K562 (cell line): ENCODE results near the gene RCL1. TPM values are rescaled to one million over a fixed set of nuclear protein-coding genes. Genes with fewer than 3 reads are reported as not detected.

ENCODE experiments used
- ARNT ChIP-seq, 2 experiments: fragments of 450-650 bp; IDR thresholded peaks; 2 replicates each; pipeline ENCODE4 v1.6.1; 2016; ENCODE audit warnings: mild to moderate bottlenecking in 1 of 2
- BHLHE40 ChIP-seq: IDR thresholded peaks from 2 replicates; pipeline ENCODE4 v1.6.1; 2011; ENCODE audit warnings: low read length, improper control_type of control experiment
- ELK3 ChIP-seq: fragments of 450-650 bp; formaldehyde crosslinking; IDR thresholded peaks from 2 replicates; pipeline ENCODE4 v1.4.0; 2020; ENCODE audit warnings: mild to moderate bottlenecking
- FOSL1 ChIP-seq: fragments of 200-800 bp; sonication (Bioruptor generic); conservative IDR thresholded peaks from 2 replicates; pipeline ENCODE4 v1.6.1; 2016; ENCODE audit warnings: missing genetic modification characterization, missing compliant biosample characterization
- FOXP4 ChIP-seq: sonication (generic); formaldehyde crosslinking; IDR thresholded peaks from 2 replicates; pipeline ENCODE4 v1.8.0; 2022; ENCODE audit warnings: mild to moderate bottlenecking, missing genetic modification reagents, borderline replicate concordance
- KLF1 ChIP-seq: fragments of 450-650 bp; IDR thresholded peaks from 2 replicates; pipeline ENCODE4 v1.6.1; 2016; ENCODE audit warnings: missing genetic modification characterization, missing compliant biosample characterization
- MAFG ChIP-seq: fragments of 450-650 bp; conservative IDR thresholded peaks from 2 replicates; pipeline ENCODE4 v1.6.1; 2016; ENCODE audit warnings: missing genetic modification characterization, missing compliant biosample characterization
- MITF ChIP-seq: IDR thresholded peaks from 2 replicates; pipeline ENCODE4 v1.6.1; 2014; ENCODE audit warnings: antibody characterized with exemption
- MLLT1 ChIP-seq, 2 experiments: fragments of 450-650 bp; IDR thresholded peaks; 2 replicates each; pipeline ENCODE4 v1.6.1; 2016
- MXD1 ChIP-seq: fragments of 250-450 bp; sonication (Bioruptor Pico); IDR thresholded peaks from 2 replicates; pipeline ENCODE4 v1.8.0; 2021; ENCODE audit warnings: borderline replicate concordance, mild to moderate bottlenecking, moderate library complexity; ENCODE audit not compliant: poor library complexity, severe bottlenecking
- PRDM10 ChIP-seq: fragments of 450-650 bp; IDR thresholded peaks from 2 replicates; pipeline ENCODE4 v1.6.1; 2018; ENCODE audit not compliant: partially characterized antibody
- SIX5 ChIP-seq, 2 experiments: IDR thresholded peaks; 2 replicates each; pipeline ENCODE4 v1.6.1; 2011; ENCODE audit warnings: low read length in 2 of 2, borderline replicate concordance in 1 of 2, low read depth in 1 of 2, mild to moderate bottlenecking in 1 of 2, moderate library complexity in 1 of 2; ENCODE audit not compliant: insufficient read depth in 1 of 2
- ZNF324 ChIP-seq: fragments of 250-450 bp; sonication (Bioruptor Pico); IDR thresholded peaks from 2 replicates; pipeline ENCODE4 v1.4.0; 2020; ENCODE audit warnings: mild to moderate bottlenecking
- ZNF408 ChIP-seq: fragments of 250-450 bp; sonication (Bioruptor Pico); IDR thresholded peaks from 2 replicates; pipeline ENCODE4 v1.4.0; 2020; ENCODE audit warnings: low read depth, mild to moderate bottlenecking, moderate library complexity
- ZNF76 ChIP-seq: fragments of 250-450 bp; sonication (Bioruptor Pico); IDR thresholded peaks from 2 replicates; pipeline ENCODE4 v1.4.0; 2020; ENCODE audit warnings: mild to moderate bottlenecking, moderate library complexity, borderline replicate concordance
- polyA plus RNA-seq, 8 experiments: library from polyadenylated mRNA; depleted of rRNA in 4 of 8; stranded (reverse) in 5 of 8; unstranded in 3 of 8; fragments of >200 nt; fragmentation: Nextera tagmentation in 2 of 8; fragmentation: Illumina TruSeq in 1 of 8; extraction: Ambion mirVana in 2 of 8; extraction: Trizol in 1 of 8; gene quantifications; 2 replicates each; pipeline versions ENCODE4 v1.2.1 to v1.2.3, GENCODE V29; 2011 to 2014; ENCODE audit warnings: inconsistent platforms in 1 of 8, missing spikeins in 1 of 8
- total RNA-seq, 7 experiments: library from RNA; depleted of rRNA in 6 of 7; stranded (reverse); fragments of >200 nt in 6 of 7; fragmentation: Illumina TruSeq in 2 of 7; extraction: Trizol in 2 of 7; gene quantifications; 2 replicates each; pipeline versions ENCODE4 v1.2.1 to v1.2.3, GENCODE V29; 2011 to 2021; ENCODE audit warnings: low replicate concordance in 1 of 7

The RCL1 gene
- total and polyA plus RNA-seq, 9 of the 15 experiments (the other 6 are each of a cell fraction or from before 2014, with no cell fraction given) = 24.0 to 67.7 (median 38.6) TPM

- TF ChIP-seq PRDM10 (peak; percentile 53), ELK3 (CRISPR knock-in tag) (no peak), MITF (no peak), ZNF324 (CRISPR knock-in tag) (no peak), SIX5 (IDR thresholded peaks at IDR 0.05; ENCODE audit: borderline replicate concordance in 1 of 2, insufficient read depth in 1 of 2, low read depth in 1 of 2, low read length in 2 of 2) (no peak), ZNF408 (CRISPR knock-in tag) (no peak), MAFG (tag) (no peak), FOXP4 (no peak), FOSL1 (tag) (no peak), MLLT1 (IDR thresholded peaks at IDR 0.05) (no peak), ZNF76 (CRISPR knock-in tag) (no peak), ARNT (IDR thresholded peaks at IDR 0.05) (no peak), MXD1 (no peak), KLF1 (no peak), BHLHE40 (peak; percentile 58; the same call in 1 of the 2 replicates)
Measured at GRCh38 chr9:4865681-4866080, 72.9 kb downstream of the RCL1 start (continued).
